ENCODE results near the gene FOXL2NB. TPM values are rescaled to one million over a fixed set of nuclear protein-coding genes. Genes with fewer than 3 reads are reported as not detected.
"Not testable (repeated sequence)": the region's sequence is repeated elsewhere in the genome, so short reads cannot be mapped to it uniquely, and the experiment has no call there.

The FOXL2NB gene
- total RNA-seq, 1 donor from 2014 or later = 1.5 TPM

DNA sequence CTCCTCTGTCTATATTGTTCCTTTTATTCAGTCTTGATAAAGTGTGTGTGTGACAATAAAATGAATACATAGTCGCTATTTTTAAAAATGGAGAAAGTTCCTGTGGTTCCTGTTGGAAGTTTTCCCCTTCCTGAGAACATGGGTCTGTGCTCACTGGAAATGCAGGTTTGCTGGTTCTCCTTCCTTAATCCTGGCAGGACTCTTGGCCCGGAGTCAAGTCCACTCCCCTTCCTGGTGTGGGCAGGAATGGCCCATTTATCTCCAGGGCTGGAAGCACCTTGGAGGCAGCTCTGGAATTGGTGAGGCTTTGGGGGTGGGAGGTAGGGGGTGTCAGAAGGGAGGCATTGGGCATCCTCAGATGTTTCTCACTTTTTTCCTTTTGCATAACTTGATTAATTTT, 30.2 kb upstream of the FOXL2NB start:
- Histone ChIP-seq H3K9me3 (no peaks in the 10 kb centered on the region), H3K4me3 (no peak overlapping the region), H3K27ac (no peak overlapping the region), H3K4me1 (peaks cover 10% of the 10 kb centered on the region), H3K36me3 (no peaks in the 10 kb centered on the region), H3K27me3 (no peaks in the 10 kb centered on the region)
- no peak for TF ChIP-seq POLR2AphosphoS5 (IDR thresholded peaks at IDR 0.05; ENCODE audit: insufficient read depth in 1 of 2, low read depth in 1 of 2)
- no peak for TF ChIP-seq CTCF (IDR thresholded peaks at IDR 0.05)
- TF ChIP-seq POLR2A (IDR thresholded peaks at IDR 0.05) = no peak
- DNase-seq (ENCODE audit: extremely low spot score in 2 of 2) = no peak
- intact Hi-C loops (cut with DNase I) = no loop called here

- no peaks in the 10 kb centered on the region for H3K36me3 ChIP-seq
- intact Hi-C loops (cut with DNase I) = no loop called here
- peaks cover 10% of the 10 kb centered on the region for H3K4me1 ChIP-seq
- TF ChIP-seq CTCF (IDR thresholded peaks at IDR 0.05) (no peak), POLR2AphosphoS5 (IDR thresholded peaks at IDR 0.05; ENCODE audit: insufficient read depth in 1 of 2, low read depth in 1 of 2) (no peak), POLR2A (IDR thresholded peaks at IDR 0.05) (no peak)
- no peaks in the 10 kb centered on the region for H3K27me3 ChIP-seq
- no peak for DNase-seq (ENCODE audit: extremely low spot score in 2 of 2)
- no peaks in the 10 kb centered on the region for H3K9me3 ChIP-seq
- H3K4me3 ChIP-seq = no peak overlapping the region
- no peak overlapping the region for H3K27ac ChIP-seq
Observed at GRCh38 chr3:138919325-138919724, 27.7 kb upstream of the FOXL2NB start.

DNA sequence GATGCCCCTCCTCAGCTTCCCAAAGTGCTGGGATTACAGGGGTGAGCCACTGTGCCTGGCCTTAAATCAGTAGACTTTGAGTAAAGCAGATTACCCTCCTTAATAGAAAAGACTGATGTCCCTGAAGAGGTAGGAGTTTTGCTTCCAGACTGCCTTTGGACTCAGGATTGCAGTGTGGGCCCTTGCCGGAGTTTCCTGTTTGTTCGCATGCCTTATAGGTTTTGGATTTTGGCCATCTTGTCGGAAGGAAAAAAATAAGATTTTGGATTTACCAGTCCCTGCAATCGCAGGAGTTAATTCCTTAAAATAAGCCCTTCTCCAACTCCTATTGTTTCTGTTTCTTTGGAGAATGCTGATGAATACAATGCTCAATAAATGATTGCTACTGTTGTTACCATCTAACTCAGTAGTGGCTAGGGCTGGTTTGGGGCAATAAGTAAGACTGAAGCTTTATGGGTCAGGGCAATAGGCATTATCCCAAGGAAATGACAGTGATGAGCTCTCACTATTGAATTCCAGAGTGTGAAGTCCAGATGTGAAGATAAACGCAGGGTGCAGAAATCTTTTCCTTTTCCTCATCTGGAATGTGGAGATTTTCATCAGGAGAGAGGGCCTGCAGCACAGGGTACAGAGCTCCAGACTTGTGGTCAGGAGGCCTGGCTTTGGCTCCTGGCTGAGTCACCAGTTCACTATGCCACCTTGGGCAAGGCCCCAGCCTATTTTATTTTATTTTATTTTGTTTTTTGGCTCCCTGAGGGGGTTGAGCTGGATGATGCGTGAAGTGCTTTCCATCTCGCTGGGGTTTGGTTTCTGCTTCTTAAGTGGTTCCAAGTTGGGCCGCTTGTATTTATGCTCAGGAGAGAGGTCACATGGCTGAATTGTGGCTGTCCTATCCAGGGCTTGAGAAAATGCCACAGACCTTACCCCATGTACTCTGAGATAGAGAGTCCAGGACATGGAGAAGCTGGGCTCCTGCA, 25.4 kb upstream of the FOXL2NB start:
- no peak overlapping the region for H3K27ac ChIP-seq

DNA sequence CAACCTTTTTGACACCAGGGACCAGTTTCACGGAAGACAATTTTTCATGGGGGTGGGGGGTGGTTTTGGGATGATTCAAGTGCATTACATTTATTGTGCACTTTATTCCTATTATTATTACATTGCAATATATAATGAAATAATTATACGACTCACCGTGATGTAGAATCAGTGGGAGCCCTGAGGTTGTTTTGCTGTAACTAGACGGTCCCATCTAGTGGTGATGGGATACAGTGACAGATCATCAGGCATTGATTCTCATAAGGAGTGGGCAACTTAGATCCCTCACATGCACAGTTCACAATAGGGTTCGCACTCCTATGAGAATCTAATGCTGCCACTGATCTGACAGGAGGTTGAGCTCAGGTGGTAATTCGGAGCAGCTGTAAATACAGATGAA, 24.6 kb upstream of the FOXL2NB start:
- H3K4me3 ChIP-seq; H3K27ac ChIP-seq; H3K4me1 ChIP-seq; H3K27me3 ChIP-seq; intact Hi-C loops (cut with DNase I); H3K36me3 ChIP-seq; DNase-seq (ENCODE audit: extremely low spot score in 2 of 2); H3K9me3 ChIP-seq: not testable (repeated sequence)

More for the DNA sequence above, 25.4 kb upstream of the FOXL2NB start:
- no peak overlapping the region for H3K4me3 ChIP-seq
- no peak for DNase-seq (ENCODE audit: extremely low spot score in 2 of 2)
- H3K36me3 ChIP-seq = no peaks in the 10 kb centered on the region
- no peaks in the 10 kb centered on the region for H3K9me3 ChIP-seq
- TF ChIP-seq POLR2AphosphoS5 (IDR thresholded peaks at IDR 0.05; ENCODE audit: insufficient read depth in 1 of 2, low read depth in 1 of 2) = no peak
- no peak for TF ChIP-seq CTCF (IDR thresholded peaks at IDR 0.05)
- TF ChIP-seq POLR2A (IDR thresholded peaks at IDR 0.05) = no peak
- H3K4me1 ChIP-seq = peaks cover 3% of the 10 kb centered on the region
- intact Hi-C loops (cut with DNase I) = no loop called here
- H3K27me3 ChIP-seq = no peaks in the 10 kb centered on the region

DNA sequence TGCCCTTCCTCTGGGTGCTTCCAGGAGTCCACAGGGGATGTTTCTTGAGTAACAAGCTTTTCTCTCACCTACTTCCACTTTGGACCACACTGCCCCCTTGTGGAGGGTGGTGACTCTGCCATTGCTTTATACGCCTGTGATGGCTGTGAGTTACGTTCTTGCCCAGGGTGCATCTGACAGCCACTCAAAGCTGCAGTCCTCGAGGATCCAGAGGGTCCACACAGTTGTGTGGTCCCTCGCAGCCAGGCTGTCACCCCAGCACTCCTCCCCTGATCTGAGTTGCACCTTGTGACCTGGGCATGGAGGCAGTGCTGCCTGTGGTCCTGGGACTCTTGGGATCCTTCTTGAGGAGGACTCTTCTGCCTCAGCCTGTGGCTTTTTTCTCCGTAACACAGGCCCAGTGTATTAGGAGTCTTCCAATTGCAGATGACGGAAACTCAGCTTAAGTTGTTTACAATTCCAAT, 23.5 kb upstream of the FOXL2NB start:
- H3K36me3 ChIP-seq = no peaks in the 10 kb centered on the region
- no peak overlapping the region for H3K27ac ChIP-seq
- H3K27me3 ChIP-seq = no peaks in the 10 kb centered on the region
- TF ChIP-seq POLR2A (IDR thresholded peaks at IDR 0.05) (no peak), CTCF (IDR thresholded peaks at IDR 0.05) (peak; percentile 50 to 76 (median 65)), POLR2AphosphoS5 (IDR thresholded peaks at IDR 0.05; ENCODE audit: insufficient read depth in 1 of 2, low read depth in 1 of 2) (no peak)
- H3K4me1 ChIP-seq = no peaks in the 10 kb centered on the region
- intact Hi-C loops (cut with DNase I) = no loop called here
- H3K9me3 ChIP-seq = no peaks in the 10 kb centered on the region
- no peak for DNase-seq (ENCODE audit: extremely low spot score in 2 of 2)
- no peak overlapping the region for H3K4me3 ChIP-seq
